HG03066 (cell line): ENCODE results near the gene FGF21.
"Not testable (repeated sequence)": the region's sequence is repeated elsewhere in the genome, so short reads cannot be mapped to it uniquely, and the experiment has no call there.

ENCODE experiments used
- ATAC-seq: cut with Tn5 transposase; IDR thresholded peaks from one replicate; pipeline ENCODE4 v1.9.1; 2021; ENCODE audit warnings: low read depth; ENCODE audit not compliant: unreplicated experiment

Gene FGF21

GRCh38 chr19:48755084-48755641 is at the start of gene FGF21:
FGF21 (plus strand) TSS chr19:48755524; CDS start chr19:48756237, 713 bp downstream.
- ATAC-seq, result no peak

- ATAC-seq, result no peak
These were observed 46.9 kb upstream of the FGF21 start for GRCh38 chr19:48708471-48708870.

- ATAC-seq, result no peak
These were observed 44.1 kb upstream of the FGF21 start for GRCh38 chr19:48711106-48711662.

- ATAC-seq, result no peak
These were observed 42.1 kb upstream of the FGF21 start for GRCh38 chr19:48713041-48713863.

GRCh38 chr19:48713864-48714755 is 41.2 kb upstream of the FGF21 start:
- peak; percentile 89 for ATAC-seq

GRCh38 chr19:48714759-48715675 is 40.3 kb upstream of the FGF21 start:
- no peak for ATAC-seq

GRCh38 chr19:48715681-48716171 is 39.6 kb upstream of the FGF21 start:
- no peak for ATAC-seq

GRCh38 chr19:48716562-48717291 is 38.6 kb upstream of the FGF21 start:
- no peak for ATAC-seq

GRCh38 chr19:48718106-48718505 is 37.2 kb upstream of the FGF21 start:
- not testable (repeated sequence) for ATAC-seq

- no peak for ATAC-seq
These were observed 36.6 kb upstream of the FGF21 start for GRCh38 chr19:48718711-48719231.

GRCh38 chr19:48719263-48720171 is 35.8 kb upstream of the FGF21 start, which contains the start of gene MAMSTR:
MAMSTR (minus strand) TSS chr19:48719725; CDS start chr19:48719031, 694 bp downstream.
- ATAC-seq, result no peak

- no peak for ATAC-seq
These were observed 35.1 kb upstream of the FGF21 start for GRCh38 chr19:48720251-48720612.

GRCh38 chr19:48720613-48721296 is 34.6 kb upstream of the FGF21 start:
- ATAC-seq, result peak; percentile 84

GRCh38 chr19:48722196-48722708 is 33.1 kb upstream of the FGF21 start:
- ATAC-seq, result no peak

GRCh38 chr19:48724796-48725753 is 30.2 kb upstream of the FGF21 start:
- no peak for ATAC-seq

GRCh38 chr19:48726556-48726955 is 28.8 kb upstream of the FGF21 start:
- ATAC-seq, result no peak
